MG63 (cell line): Measurements from ENCODE around the gene GRID1. TPM values are rescaled to one million over a fixed set of nuclear protein-coding genes. Genes with fewer than 3 reads are reported as not detected.
"Not testable (repeated sequence)": the region's sequence is repeated elsewhere in the genome, so short reads cannot be mapped to it uniquely, and the experiment has no call there.

ENCODE experiments used
- DNase-seq: peaks from one replicate; pipeline ENCODE4 v3.0.0-alpha.2; 2020
- H3K27me3 ChIP-seq: fragments of 250-450 bp; sonication (Bioruptor Pico); 2 replicates; pipeline ENCODE4 v1.5.1; 2020; ENCODE audit warnings: mild to moderate bottlenecking, moderate library complexity
- H3K36me3 ChIP-seq: fragments of 250-450 bp; sonication (Bioruptor Pico); 2 replicates; pipeline ENCODE4 v1.5.1; 2020; ENCODE audit warnings: mild to moderate bottlenecking, moderate library complexity
- H3K4me3 ChIP-seq: fragments of 250-450 bp; sonication (Bioruptor Pico); 2 replicates; pipeline ENCODE4 v1.5.1; 2020; ENCODE audit warnings: mild to moderate bottlenecking, moderate library complexity
- H3K9me3 ChIP-seq: fragments of 250-450 bp; sonication (Bioruptor Pico); 2 replicates; pipeline ENCODE4 v1.5.1; 2020; ENCODE audit warnings: mild to moderate bottlenecking, moderate library complexity
- total RNA-seq: library from RNA; depleted of rRNA; stranded (reverse); fragments of >200 nt; shearing (Covaris generic); gene quantifications from 2 replicates; pipeline ENCODE4 v1.2.3, GENCODE V29; 2014; ENCODE audit warnings: low replicate concordance

GRID1 gene
- total RNA-seq, 1 experiment from 2014 or later, result 0.10 TPM

GRCh38 chr10:86188326-86188725 is 178.3 kb downstream of the GRID1 start:
- no peak overlapping the region for H3K4me3 ChIP-seq
- H3K36me3 ChIP-seq, result no peaks in the 10 kb centered on the region
- H3K9me3 ChIP-seq, result no peaks in the 10 kb centered on the region
- no peak for DNase-seq
- no peaks in the 10 kb centered on the region; the same call in 1 of the 2 replicates for H3K27me3 ChIP-seq

- H3K27me3 ChIP-seq, result no peaks in the 10 kb centered on the region; the same call in 1 of the 2 replicates
Measured at GRCh38 chr10:86187499-86188239, 178.9 kb downstream of the GRID1 start.

GRCh38 chr10:86186633-86187032 is 180.0 kb downstream of the GRID1 start:
- Histone ChIP-seq H3K9me3 (no peaks in the 10 kb centered on the region), H3K4me3 (no peak overlapping the region), H3K36me3 (no peaks in the 10 kb centered on the region), H3K27me3 (no peaks in the 10 kb centered on the region; the same call in 1 of the 2 replicates)
- no peak for DNase-seq

More at GRCh38 chr10:86187499-86188239, 178.9 kb downstream of the GRID1 start:
- Histone ChIP-seq H3K36me3 (no peaks in the 10 kb centered on the region), H3K9me3 (no peaks in the 10 kb centered on the region), H3K4me3 (no peak overlapping the region)
- DNase-seq, result no peak

GRCh38 chr10:86182595-86182994 is 184.0 kb downstream of the GRID1 start:
- no peaks in the 10 kb centered on the region; the same call in 1 of the 2 replicates for H3K27me3 ChIP-seq
- H3K36me3 ChIP-seq, result no peaks in the 10 kb centered on the region
- DNase-seq, result no peak
- H3K4me3 ChIP-seq, result no peak overlapping the region
- H3K9me3 ChIP-seq, result no peaks in the 10 kb centered on the region

- no peaks in the 10 kb centered on the region for H3K36me3 ChIP-seq
- H3K9me3 ChIP-seq, result no peaks in the 10 kb centered on the region
- no peak overlapping the region for H3K4me3 ChIP-seq
- H3K27me3 ChIP-seq, result no peaks in the 10 kb centered on the region; the same call in 1 of the 2 replicates
- DNase-seq, result no peak
Measured at GRCh38 chr10:86182150-86182549, 184.4 kb downstream of the GRID1 start.

- DNase-seq, result no peak
- no peaks in the 10 kb centered on the region for H3K36me3 ChIP-seq
- H3K4me3 ChIP-seq, result no peak overlapping the region
- no peaks in the 10 kb centered on the region; the same call in 1 of the 2 replicates for H3K27me3 ChIP-seq
- no peaks in the 10 kb centered on the region for H3K9me3 ChIP-seq
Measured at GRCh38 chr10:86180861-86181260, 185.7 kb downstream of the GRID1 start.

DNA sequence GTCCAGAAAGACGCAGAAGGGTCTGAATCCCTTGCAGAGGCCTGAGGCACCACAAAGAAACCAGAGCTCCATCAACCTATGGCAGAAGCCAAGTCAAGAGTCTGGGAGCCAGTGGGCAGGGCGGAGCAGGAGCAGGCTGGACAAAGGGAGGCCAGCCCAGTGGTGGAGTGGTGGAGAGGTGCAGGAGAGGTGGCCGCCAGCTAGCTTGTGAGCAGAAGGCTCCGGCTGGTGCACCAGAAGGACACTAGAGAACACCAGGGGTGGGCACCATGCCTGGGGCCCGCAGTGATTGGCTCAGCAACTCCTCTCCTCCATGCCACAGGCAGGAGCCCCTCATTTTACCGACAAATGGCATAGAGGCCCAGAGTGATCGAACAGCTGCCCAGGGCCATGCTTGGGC is 186.6 kb downstream of the GRID1 start:
- H3K9me3 ChIP-seq, result no peaks in the 10 kb centered on the region
- no peak for DNase-seq
- H3K4me3 ChIP-seq, result no peak overlapping the region
- H3K36me3 ChIP-seq, result no peaks in the 10 kb centered on the region
- no peaks in the 10 kb centered on the region; the same call in 1 of the 2 replicates for H3K27me3 ChIP-seq

DNA sequence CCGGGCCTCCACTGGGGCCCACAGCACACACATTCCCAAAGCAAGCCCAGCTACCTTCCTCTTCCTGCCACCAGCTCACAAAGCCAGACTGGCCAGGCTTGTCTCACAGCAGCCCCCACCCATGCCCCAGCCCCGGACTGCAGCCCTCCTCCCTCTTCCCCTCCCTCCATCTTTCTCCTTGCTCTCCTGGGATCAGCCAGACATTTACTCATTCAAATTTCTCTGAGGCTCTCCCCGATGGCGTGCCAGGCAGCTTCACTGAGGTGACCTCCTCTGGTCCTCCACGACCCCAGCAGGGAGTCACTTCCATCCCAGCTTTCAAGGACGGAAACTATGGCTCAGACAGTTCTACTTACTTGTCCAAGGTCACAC is 187.5 kb downstream of the GRID1 start:
- Histone ChIP-seq H3K36me3 (no peaks in the 10 kb centered on the region), H3K4me3 (no peak overlapping the region)
- no peak for DNase-seq

DNA sequence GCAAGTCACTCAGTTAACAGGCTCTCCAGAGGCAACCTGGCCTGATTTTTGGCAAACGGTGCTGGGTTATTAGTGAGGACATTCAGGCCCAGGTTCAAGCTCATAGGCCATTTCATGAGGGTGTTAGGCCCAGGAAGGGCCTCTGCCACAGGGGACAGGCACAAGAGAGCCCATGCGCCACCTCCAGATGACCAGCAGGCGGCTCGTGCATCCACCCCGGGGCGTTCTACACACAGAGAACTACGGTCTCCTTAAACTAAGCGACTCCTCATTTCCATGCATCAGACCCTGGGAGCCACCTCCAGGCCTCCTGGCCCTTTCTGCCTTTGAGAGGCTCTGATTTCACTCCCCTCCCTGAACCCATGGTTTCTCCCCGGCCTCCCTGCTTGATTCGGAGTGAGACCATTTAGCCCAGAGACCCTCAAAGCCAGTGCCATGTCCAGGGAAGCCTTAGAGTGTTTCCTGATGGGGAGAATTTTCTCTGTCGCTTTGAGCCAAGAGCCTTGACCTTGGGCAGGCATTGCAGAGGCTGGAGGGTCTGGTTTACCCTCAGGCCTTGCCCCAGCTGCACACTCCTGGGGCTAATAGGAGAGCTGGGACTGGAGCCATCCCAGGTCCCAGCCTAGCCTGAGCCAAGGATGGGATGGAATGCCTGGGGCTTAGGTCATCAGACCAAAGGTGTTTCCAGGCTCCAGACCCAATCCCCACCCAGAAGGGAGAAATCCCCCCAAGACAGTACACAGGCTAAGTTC is 188.0 kb downstream of the GRID1 start:
- Histone ChIP-seq H3K27me3 (no peaks in the 10 kb centered on the region), H3K36me3 (no peaks in the 10 kb centered on the region), H3K9me3 (no peaks in the 10 kb centered on the region), H3K4me3 (no peak overlapping the region)
- peak; percentile 12 for DNase-seq

More for the DNA sequence above, 187.5 kb downstream of the GRID1 start:
- H3K9me3 ChIP-seq, result no peaks in the 10 kb centered on the region
- H3K27me3 ChIP-seq, result no peaks in the 10 kb centered on the region

- H3K9me3 ChIP-seq, result no peaks in the 10 kb centered on the region
- no peaks in the 10 kb centered on the region for H3K36me3 ChIP-seq
- H3K27me3 ChIP-seq, result no peaks in the 10 kb centered on the region
- H3K4me3 ChIP-seq, result no peak overlapping the region
- no peak for DNase-seq
Measured at GRCh38 chr10:86177537-86178155, 188.9 kb downstream of the GRID1 start.

- Histone ChIP-seq H3K36me3 (no peaks in the 10 kb centered on the region), H3K4me3 (no peak overlapping the region), H3K27me3 (no peaks in the 10 kb centered on the region), H3K9me3 (no peaks in the 10 kb centered on the region)
- no peak for DNase-seq
Measured at GRCh38 chr10:86176850-86177536, 189.6 kb downstream of the GRID1 start.

- DNase-seq, H3K36me3 ChIP-seq, H3K9me3 ChIP-seq: not testable (repeated sequence)
Measured at GRCh38 chr10:86175476-86175875, 191.1 kb downstream of the GRID1 start.

GRCh38 chr10:86172301-86172700 is 194.3 kb downstream of the GRID1 start:
- Histone ChIP-seq H3K36me3 (no peaks in the 10 kb centered on the region), H3K9me3 (no peaks in the 10 kb centered on the region), H3K27me3 (no peaks in the 10 kb centered on the region), H3K4me3 (no peak overlapping the region)
- DNase-seq, result no peak

More at GRCh38 chr10:86175476-86175875, 191.1 kb downstream of the GRID1 start:
- H3K4me3 ChIP-seq, H3K27me3 ChIP-seq: not testable (repeated sequence)

DNA sequence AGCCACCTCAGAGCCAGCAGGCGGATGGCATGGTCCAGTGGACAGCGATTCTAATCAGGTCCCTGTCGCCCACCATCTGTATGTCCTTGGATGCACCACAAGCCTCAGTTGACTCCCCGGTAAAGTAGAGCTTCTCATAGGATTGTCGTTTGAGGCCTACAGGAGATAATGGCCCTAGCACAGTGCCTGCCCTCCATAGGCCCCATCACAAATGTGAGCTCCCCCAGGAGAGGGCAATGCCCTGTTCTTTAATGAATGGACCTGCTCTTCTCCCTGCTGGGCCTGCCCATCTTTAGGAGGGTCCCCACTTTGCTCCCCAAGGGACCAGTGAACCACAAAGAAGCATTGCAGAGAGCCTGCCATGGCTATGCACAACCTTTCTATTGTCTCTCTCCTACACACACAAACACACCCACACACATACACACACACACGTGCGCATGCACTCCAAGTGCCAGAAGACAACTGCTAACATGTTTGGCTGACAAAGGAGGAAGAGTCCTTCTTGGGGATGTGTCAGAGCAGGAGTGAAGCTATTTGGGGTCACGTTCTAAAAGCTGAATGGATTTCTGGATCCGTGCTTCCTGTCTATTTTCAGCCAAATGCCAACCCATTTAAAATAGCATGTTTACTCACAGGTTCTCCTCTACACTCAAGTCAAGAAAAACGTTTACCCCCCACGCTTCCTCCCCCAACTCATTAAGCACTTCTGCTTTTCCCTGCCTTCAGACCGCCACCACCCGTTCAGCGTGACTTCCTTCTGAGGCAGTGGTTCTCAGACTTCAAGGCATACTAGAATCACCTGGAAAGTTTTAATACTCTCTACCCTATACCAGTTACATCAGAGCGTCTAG is 196.1 kb downstream of the GRID1 start:
- H3K36me3 ChIP-seq, result no peaks in the 10 kb centered on the region
- no peak overlapping the region for H3K4me3 ChIP-seq
- no peaks in the 10 kb centered on the region for H3K9me3 ChIP-seq
- H3K27me3 ChIP-seq, result no peaks in the 10 kb centered on the region
- DNase-seq, result no peak

DNA sequence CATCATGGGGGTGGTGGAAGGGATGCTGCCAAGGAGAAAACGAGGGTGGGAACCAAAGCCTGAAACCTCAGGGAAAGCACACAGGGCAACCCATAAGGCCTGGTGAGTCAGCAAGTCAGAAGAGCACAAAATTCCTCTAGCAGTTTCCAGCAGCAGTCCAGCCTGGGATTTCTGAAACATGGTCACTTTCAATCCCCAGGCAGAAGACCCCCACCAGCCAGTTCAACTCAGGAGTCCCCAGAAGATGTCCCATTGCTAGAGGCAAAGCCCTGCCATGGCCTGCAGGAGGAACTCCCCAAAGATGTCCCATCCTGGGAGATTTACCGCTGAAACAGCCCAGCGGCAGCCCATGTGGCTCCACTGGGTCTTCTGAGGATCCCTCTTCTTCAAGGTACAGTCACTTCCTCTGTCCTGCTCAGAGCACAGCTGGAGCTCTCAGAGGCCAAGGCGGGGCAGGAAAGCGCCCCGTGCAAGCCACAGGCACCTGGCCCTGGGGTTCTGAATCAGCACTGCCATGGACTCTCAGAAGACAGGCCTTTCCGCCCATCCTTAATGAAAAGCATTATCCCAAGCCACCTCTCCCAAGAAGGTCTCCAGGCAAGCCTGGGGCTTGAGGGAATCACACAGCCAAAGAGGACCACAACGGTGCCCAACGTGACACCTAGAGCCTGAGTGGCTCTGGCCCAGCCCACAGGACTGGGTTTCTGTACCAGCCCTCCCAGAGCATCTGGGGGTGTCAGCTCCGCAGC is 196.9 kb downstream of the GRID1 start:
- H3K36me3 ChIP-seq, result no peaks in the 10 kb centered on the region
- no peaks in the 10 kb centered on the region for H3K27me3 ChIP-seq
- H3K9me3 ChIP-seq, result no peaks in the 10 kb centered on the region
- H3K4me3 ChIP-seq, result no peak overlapping the region
- DNase-seq, result no peak
